ENCODE data around the gene MEGF11.

Gene MEGF11

DNA sequence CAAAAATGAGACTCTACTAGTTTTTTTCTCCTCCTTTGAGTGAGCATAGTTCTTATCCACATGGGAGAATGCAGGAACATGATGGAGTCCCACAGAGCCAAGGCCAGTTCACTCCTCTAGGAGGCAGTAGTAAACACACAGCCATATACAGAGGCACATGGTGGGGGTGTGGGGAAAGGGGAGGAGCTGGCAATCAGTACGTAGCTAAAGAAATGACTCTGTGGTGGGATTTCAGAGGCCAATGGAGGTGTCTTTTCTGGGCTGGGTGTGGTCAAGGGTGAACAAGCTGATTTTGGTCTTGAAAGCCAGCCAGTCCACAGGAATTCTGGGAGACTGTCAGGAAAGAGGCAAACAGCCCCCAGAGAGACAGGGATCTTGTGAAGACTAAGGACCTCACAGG, 390.9 kb downstream of the MEGF11 start:
- Histone ChIP-seq H3K27me3 (ENCODE audit: insufficient read depth, poor library complexity, severe bottlenecking) (no peaks in the 10 kb centered on the region), H3K27ac (replicated peaks) (no peak overlapping the region), H3K4me3 (replicated peaks; ENCODE audit: insufficient read depth, low read length) (no peak overlapping the region)
- no peak for TF ChIP-seq GABPA (IDR thresholded peaks at IDR 0.05; ENCODE audit: low read depth)
- TF ChIP-seq, protein P1, sequence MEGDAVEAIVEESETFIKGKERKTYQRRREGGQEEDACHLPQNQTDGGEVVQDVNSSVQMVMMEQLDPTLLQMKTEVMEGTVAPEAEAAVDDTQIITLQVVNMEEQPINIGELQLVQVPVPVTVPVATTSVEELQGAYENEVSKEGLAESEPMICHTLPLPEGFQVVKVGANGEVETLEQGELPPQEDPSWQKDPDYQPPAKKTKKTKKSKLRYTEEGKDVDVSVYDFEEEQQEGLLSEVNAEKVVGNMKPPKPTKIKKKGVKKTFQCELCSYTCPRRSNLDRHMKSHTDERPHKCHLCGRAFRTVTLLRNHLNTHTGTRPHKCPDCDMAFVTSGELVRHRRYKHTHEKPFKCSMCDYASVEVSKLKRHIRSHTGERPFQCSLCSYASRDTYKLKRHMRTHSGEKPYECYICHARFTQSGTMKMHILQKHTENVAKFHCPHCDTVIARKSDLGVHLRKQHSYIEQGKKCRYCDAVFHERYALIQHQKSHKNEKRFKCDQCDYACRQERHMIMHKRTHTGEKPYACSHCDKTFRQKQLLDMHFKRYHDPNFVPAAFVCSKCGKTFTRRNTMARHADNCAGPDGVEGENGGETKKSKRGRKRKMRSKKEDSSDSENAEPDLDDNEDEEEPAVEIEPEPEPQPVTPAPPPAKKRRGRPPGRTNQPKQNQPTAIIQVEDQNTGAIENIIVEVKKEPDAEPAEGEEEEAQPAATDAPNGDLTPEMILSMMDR (IDR thresholded peaks at IDR 0.05; ENCODE audit: insufficient read depth, low read length): peak; percentile 54
- DNase-seq (ENCODE audit: low read depth in 1 of 2, low spot score in 1 of 2): peak in 1 of 2 experiments; percentile 76

DNA sequence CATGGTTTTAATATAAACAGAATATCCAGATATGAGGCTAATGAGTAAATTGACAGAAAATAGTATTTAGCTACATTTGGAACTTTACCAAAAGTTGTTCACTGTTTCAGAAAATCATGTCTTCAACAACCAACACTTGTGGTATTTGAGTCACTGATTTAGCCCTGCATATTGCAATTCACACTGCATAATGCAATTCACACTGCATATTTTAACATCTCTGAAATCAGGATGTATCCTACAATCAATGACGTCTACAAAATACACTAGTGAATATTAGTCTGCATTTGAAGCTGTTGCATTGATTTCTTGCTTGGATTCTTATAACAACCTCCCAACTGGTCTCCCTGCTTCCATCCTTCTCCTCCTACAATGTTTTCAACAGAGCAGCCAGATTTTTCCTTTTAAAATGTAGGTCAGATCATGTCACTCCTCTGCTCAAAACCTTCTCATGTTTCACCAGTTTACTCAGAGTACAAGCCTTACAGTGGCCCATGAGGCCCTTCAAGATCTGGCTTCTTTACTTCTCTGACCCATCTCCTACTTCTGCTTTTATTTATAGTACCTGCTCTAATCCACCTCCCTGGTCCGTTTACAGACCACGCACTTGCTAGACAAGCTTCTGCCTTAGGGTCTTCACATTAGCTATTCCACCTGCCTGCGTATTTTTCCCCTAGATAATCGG, 395.7 kb downstream of the MEGF11 start:
- no peak for TF ChIP-seq GABPA (IDR thresholded peaks at IDR 0.05; ENCODE audit: low read depth)
- TF ChIP-seq SPI1 (IDR thresholded peaks at IDR 0.05; ENCODE audit: borderline replicate concordance, low read depth): no peak
- no peak for TF ChIP-seq POLR2AphosphoS5 (IDR thresholded peaks at IDR 0.05; ENCODE audit: low read depth)
- TF ChIP-seq, protein P2, sequence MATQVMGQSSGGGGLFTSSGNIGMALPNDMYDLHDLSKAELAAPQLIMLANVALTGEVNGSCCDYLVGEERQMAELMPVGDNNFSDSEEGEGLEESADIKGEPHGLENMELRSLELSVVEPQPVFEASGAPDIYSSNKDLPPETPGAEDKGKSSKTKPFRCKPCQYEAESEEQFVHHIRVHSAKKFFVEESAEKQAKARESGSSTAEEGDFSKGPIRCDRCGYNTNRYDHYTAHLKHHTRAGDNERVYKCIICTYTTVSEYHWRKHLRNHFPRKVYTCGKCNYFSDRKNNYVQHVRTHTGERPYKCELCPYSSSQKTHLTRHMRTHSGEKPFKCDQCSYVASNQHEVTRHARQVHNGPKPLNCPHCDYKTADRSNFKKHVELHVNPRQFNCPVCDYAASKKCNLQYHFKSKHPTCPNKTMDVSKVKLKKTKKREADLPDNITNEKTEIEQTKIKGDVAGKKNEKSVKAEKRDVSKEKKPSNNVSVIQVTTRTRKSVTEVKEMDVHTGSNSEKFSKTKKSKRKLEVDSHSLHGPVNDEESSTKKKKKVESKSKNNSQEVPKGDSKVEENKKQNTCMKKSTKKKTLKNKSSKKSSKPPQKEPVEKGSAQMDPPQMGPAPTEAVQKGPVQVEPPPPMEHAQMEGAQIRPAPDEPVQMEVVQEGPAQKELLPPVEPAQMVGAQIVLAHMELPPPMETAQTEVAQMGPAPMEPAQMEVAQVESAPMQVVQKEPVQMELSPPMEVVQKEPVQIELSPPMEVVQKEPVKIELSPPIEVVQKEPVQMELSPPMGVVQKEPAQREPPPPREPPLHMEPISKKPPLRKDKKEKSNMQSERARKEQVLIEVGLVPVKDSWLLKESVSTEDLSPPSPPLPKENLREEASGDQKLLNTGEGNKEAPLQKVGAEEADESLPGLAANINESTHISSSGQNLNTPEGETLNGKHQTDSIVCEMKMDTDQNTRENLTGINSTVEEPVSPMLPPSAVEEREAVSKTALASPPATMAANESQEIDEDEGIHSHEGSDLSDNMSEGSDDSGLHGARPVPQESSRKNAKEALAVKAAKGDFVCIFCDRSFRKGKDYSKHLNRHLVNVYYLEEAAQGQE (IDR thresholded peaks at IDR 0.05; ENCODE audit: insufficient replicate concordance, low read depth): no peak
- TF ChIP-seq, protein P1 (IDR thresholded peaks at IDR 0.05; ENCODE audit: insufficient read depth, low read length): no peak
- Histone ChIP-seq H3K27me3 (ENCODE audit: insufficient read depth, poor library complexity, severe bottlenecking) (no peaks in the 10 kb centered on the region), H3K4me3 (replicated peaks; ENCODE audit: insufficient read depth, low read length) (no peak overlapping the region), H3K27ac (replicated peaks) (no peak overlapping the region)
- DNase-seq (ENCODE audit: low read depth in 1 of 2, low spot score in 1 of 2): no peak

DNA sequence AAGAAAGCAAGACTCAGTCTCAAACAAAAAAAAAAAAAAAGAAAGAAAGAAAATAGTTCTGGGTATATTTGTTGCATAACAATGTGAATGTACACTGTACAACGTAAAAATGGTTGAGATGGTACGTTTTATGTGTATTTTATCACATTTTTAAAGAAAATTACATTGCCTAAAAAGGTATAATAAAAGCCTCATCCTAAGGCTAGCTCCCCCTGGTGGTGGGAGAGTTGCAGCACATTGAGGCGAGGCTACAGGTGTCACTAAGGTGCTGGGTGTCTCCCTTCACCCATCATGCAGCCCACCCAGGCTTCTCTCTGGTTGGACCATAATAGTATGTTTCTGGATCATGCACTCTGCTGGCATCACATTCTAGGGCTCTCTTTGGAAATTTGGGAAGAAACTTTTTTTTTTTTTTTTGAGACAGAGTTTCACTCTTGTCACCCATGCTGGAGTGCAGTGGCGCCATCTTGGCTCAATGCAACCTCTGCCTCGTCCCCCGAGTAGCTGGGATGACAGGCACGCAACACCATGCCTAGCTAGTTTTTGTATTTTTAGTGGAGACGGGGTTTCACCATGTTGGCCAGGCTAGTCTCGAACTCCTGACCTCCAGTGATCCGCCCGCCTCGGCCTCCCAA, 396.6 kb downstream of the MEGF11 start:
- DNase-seq (ENCODE audit: low read depth in 1 of 2, low spot score in 1 of 2): peak in 1 of 2 experiments; percentile 73
- Histone ChIP-seq H3K27me3 (ENCODE audit: insufficient read depth, poor library complexity, severe bottlenecking) (no peaks in the 10 kb centered on the region), H3K27ac (replicated peaks) (no peak overlapping the region), H3K4me3 (replicated peaks; ENCODE audit: insufficient read depth, low read length) (no peak overlapping the region)
- TF ChIP-seq, protein P2 (IDR thresholded peaks at IDR 0.05; ENCODE audit: insufficient replicate concordance, low read depth): no peak
- TF ChIP-seq, protein P1 (IDR thresholded peaks at IDR 0.05; ENCODE audit: insufficient read depth, low read length): peak; percentile 93

DNA sequence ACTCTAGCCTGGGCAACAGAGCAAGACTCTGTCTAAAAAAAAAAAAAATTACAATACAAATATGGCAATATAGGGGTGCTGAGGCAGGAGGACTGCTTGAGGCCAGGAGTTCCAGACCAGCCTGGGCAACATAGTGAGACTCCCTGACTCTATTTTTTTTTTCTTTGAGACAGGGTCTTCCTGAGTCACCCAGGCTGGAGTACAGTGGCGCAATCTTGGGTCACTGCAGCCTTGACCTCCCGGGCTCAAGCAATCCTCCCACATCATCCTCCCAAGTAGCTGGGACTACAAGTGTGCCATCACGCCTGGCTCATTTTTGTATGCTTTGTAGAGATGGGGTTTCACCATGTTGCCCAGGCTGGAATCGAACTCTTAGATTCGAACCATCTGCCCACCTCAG, 401.6 kb downstream of the MEGF11 start:
- no peak for DNase-seq (ENCODE audit: low read depth in 1 of 2, low spot score in 1 of 2)

More for the DNA sequence above, 401.6 kb downstream of the MEGF11 start:
- TF ChIP-seq SPI1 (IDR thresholded peaks at IDR 0.05; ENCODE audit: borderline replicate concordance, low read depth) (no peak), POLR2AphosphoS5 (IDR thresholded peaks at IDR 0.05; ENCODE audit: low read depth) (no peak), GABPA (IDR thresholded peaks at IDR 0.05; ENCODE audit: low read depth) (no peak)
- TF ChIP-seq, protein P1 (IDR thresholded peaks at IDR 0.05; ENCODE audit: insufficient read depth, low read length): no peak
- TF ChIP-seq, protein P2 (IDR thresholded peaks at IDR 0.05; ENCODE audit: insufficient replicate concordance, low read depth): no peak
- H3K27me3 ChIP-seq (ENCODE audit: insufficient read depth, poor library complexity, severe bottlenecking): no peaks in the 10 kb centered on the region
- H3K27ac ChIP-seq (replicated peaks): no peak overlapping the region
- no peak overlapping the region for H3K4me3 ChIP-seq (replicated peaks; ENCODE audit: insufficient read depth, low read length)
